Pancreas (tissue), 10 donors: Measurements from ENCODE around the gene CNKSR3. TPM values are rescaled to one million over a fixed set of nuclear protein-coding genes. Genes with fewer than 3 reads are reported as not detected.

ENCODE experiments used
- ATAC-seq, 4 donors: fragments of 200-7000 bp; cut with Tn5 transposase; one replicate each; pipeline versions ENCODE4 v1.8.0 to v1.9.1; 2020; ENCODE audit warnings: mild to moderate bottlenecking in 4 of 4, moderate library complexity in 4 of 4
- DNase-seq, 6 donors: peaks; one replicate each; pipeline ENCODE4 v3.0.0-alpha.2; 2020
- FAIRE-seq: peaks from 2 replicates; lab custom pipeline; 2012; peaks lifted over from hg19 to GRCh38; lab: Jason Lieb, UNC
- H3K27ac ChIP-seq, 4 donors: fragments of 200-600 bp; sonication (generic); 1 replicate in 3 of 4; 2 replicates in 1 of 4; pipeline versions ENCODE4 v1.5.0 to v1.8.0; 2020
- H3K27me3 ChIP-seq, 4 donors: fragments of 200-600 bp; one replicate each; pipeline ENCODE4 v1.8.0; 2021
- H3K36me3 ChIP-seq, 3 donors: fragments of 200-600 bp; sonication (generic) in 1 of 3; one replicate each; pipeline versions ENCODE4 v1.5.0 to v1.8.0; 2020 to 2021
- H3K4me1 ChIP-seq, 3 donors: fragments of 200-600 bp; one replicate each; pipeline ENCODE4 v1.8.0; 2021
- H3K4me3 ChIP-seq, 4 donors: fragments of 200-600 bp; sonication (generic) in 2 of 4; one replicate each; pipeline versions ENCODE4 v1.5.0 to v1.8.0; 2020 to 2021
- H3K9me3 ChIP-seq, 4 donors: fragments of 200-600 bp; one replicate each; pipeline ENCODE4 v1.8.0; 2021
- WGBS, 2 donors: extraction: QIAGEN DNeasy Blood & Tissue Kit; methylation state at CpG; one replicate each; pipeline ENCODE4 v1.1.7; 2013; 5-methylcytosine and 5-hydroxymethylcytosine counted together
- intact Hi-C, 3 donors: fragments of 100-400 bp; cut with DNase I; formaldehyde crosslinking; loops; one replicate each; pipeline versions ENCODE4 v1.11.1 to v1.14.2; 2022
- polyA plus RNA-seq, 2 donors: library from polyadenylated mRNA; stranded (reverse); fragments of 200-250 nt; gene quantifications; one replicate each; pipeline ENCODE4 v1.2.3, GENCODE V29; 2013
- total RNA-seq, 6 donors: library from RNA; stranded (reverse); fragmentation: NEBNext Ultra II Directional in 4 of 6; extraction: Animal tissue kit (Norgen Biotek cat#: 25700) in 4 of 6; gene quantifications; one replicate each; pipeline versions ENCODE4 v1.2.1 to v1.2.4, GENCODE V29; 2021 to 2023
- TF ChIP-seq, protein P1 (sequence below), 4 donors: fragments of 200-600 bp; sonication (generic) in 3 of 4; IDR thresholded peaks; one replicate each; pipeline versions ENCODE4 v1.5.0 to v1.8.0; 2021; ENCODE audit warnings: antibody characterized with exemption in 4 of 4
- donor health status: healthy with polysubstance abuse.
- donor health status: DM: no; HTN: no; CAD: no; lungs with moderate emphysema.
- donor health status: DM: no; HTN: no; CAD: no.
- donor health status: control.
- donor health status: control.
- donor health status: Bipolar disorder and iron deficiency.
- donor health status: DM: yes; HTN: yes; CAD: no.
- donor health status: DM: no; HTN: no; CAD: no.
- donor health status: DM: no; HTN: no; CAD: no.
- donor health status: DM: yes; HTN: yes; CAD: no.

Gene CNKSR3
- total and polyA plus RNA-seq, 8 donors: 7.6 to 24.2 (median 18.6) TPM

DNA sequence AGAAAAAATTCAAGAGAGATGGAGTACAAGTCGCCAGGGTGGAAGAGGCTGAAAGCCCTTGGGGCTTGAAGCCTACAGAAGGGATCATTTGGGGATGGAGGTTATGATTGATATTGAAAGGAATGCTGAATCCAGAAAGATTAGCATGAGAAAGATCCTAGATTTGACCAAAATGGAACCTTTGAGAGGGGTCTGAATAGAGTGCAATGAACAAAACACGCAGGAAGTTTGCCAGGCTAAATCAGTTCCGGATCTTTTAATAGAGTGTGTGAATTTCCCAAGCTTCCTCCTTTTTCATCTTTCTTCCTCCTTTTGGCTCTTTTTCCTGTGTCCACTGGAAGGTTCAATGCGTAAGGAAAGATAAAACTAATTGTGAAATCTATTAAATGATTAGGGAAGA is 169.1 kb downstream of the CNKSR3 start:
- Histone ChIP-seq H3K36me3 (no peaks in the 10 kb centered on the region), H3K27ac (no peak overlapping the region), H3K9me3 (peaks cover 0 to 3% (median 0%) of the 10 kb centered on the region in 4 donors), H3K4me1 (peaks cover 0 to 4% (median 0%) of the 10 kb centered on the region in 3 donors), H3K4me3 (no peak overlapping the region), H3K27me3 (no peaks in the 10 kb centered on the region)
- DNase-seq (no peak), FAIRE-seq (no peak), ATAC-seq (no peak)
- TF ChIP-seq, protein P1, sequence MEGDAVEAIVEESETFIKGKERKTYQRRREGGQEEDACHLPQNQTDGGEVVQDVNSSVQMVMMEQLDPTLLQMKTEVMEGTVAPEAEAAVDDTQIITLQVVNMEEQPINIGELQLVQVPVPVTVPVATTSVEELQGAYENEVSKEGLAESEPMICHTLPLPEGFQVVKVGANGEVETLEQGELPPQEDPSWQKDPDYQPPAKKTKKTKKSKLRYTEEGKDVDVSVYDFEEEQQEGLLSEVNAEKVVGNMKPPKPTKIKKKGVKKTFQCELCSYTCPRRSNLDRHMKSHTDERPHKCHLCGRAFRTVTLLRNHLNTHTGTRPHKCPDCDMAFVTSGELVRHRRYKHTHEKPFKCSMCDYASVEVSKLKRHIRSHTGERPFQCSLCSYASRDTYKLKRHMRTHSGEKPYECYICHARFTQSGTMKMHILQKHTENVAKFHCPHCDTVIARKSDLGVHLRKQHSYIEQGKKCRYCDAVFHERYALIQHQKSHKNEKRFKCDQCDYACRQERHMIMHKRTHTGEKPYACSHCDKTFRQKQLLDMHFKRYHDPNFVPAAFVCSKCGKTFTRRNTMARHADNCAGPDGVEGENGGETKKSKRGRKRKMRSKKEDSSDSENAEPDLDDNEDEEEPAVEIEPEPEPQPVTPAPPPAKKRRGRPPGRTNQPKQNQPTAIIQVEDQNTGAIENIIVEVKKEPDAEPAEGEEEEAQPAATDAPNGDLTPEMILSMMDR (IDR thresholded peaks at IDR 0.05): no peak
- WGBS, 2 donors: 80% methylated on average over 4 of the region's 4 CpGs
- intact Hi-C loops: no loop called here

Other genes with a start within 250 kb of the CNKSR3 start
- gene IPCEF1, start 153.9 kb downstream of the CNKSR3 start, total RNA-seq: 1 to 10 TPM; 1.4 to 4.4 (median 2.4) TPM
- gene IPCEF1, start 153.9 kb downstream of the CNKSR3 start, polyA plus RNA-seq: under 1 TPM; 0.53 to 0.87 TPM
- gene SCAF8, start 222.7 kb upstream of the CNKSR3 start, total RNA-seq: 10 to 100 TPM; 15.2 to 25.4 (median 18.2) TPM
- gene SCAF8, start 222.7 kb upstream of the CNKSR3 start, polyA plus RNA-seq: 10 to 100 TPM in 1 of 2 donors, 1 to 10 TPM in 1; 8.3 to 10.2 TPM